Measurements from ENCODE around the gene CHFR. TPM values are rescaled to one million over a fixed set of nuclear protein-coding genes. Genes with fewer than 3 reads are reported as not detected.
"Not testable (repeated sequence)": the region's sequence is repeated elsewhere in the genome, so short reads cannot be mapped to it uniquely, and the experiment has no call there.

CHFR gene
- total and polyA plus RNA-seq, 12 donors, result 14.9 to 54.4 (median 26.6) TPM

GRCh38 chr12:132798836-132799235 is 88.6 kb downstream of the CHFR start:
- DNase-seq, result no peak
- H3K27me3 ChIP-seq, result no peaks in the 10 kb centered on the region
- no peak for TF ChIP-seq CTCF (IDR thresholded peaks at IDR 0.05)
- TF ChIP-seq POLR2A (IDR thresholded peaks at IDR 0.05), result no peak
- WGBS, 4 donors, result 90 to 96% (median 93%) methylated on average over 11 to 15 of the region's 15 CpGs
- no peaks in the 10 kb centered on the region for H3K4me1 ChIP-seq (replicated peaks in 1 of 2)
- no peaks in the 10 kb centered on the region for H3K9me3 ChIP-seq (replicated peaks in 1 of 3)
- H3K36me3 ChIP-seq (replicated peaks in 1 of 2), result peaks cover 0 to 98% of the 10 kb centered on the region in 2 donors
- intact Hi-C loops (cut with DNase I), result no loop called here
- no peak overlapping the region for H3K27ac ChIP-seq
- H3K4me3 ChIP-seq, result no peak overlapping the region

DNA sequence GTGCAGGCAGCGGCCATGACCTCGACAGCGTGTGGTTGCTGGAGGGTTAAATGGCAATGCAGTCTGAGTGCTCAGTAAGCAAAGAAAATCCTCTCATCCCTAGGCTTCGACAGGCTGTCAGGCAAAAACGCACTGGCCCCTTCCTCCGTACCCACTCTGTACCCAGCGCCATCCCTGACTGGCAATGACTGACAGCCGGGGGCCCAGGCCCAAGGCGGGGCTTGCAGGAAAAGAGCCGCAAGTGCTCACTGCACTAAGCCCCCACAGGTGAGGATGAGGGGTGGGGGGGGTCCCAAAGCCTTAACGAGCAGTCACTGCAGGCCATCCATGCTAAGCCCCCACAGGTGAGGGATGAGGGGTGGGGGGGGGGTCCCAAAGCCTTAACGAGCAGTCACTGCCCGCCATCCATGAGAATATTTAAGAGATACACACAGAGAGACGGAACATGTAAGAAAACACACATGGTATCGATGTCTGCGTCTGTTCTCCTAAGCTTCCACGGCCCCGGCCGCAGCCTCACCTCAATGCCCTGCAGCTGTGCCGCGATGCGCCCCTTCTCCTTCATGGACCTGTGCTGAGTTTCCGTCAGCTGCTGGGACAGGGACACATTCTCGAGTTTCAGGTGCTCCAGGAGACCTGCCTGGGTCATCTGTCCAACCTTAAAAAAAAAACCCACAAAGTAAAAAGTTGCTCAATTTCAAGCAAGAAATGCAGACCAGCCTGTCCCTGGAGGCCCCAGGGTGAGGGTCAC is 89.4 kb downstream of the CHFR start:
- no peaks in the 10 kb centered on the region for H3K4me1 ChIP-seq (replicated peaks in 1 of 2)
- H3K36me3 ChIP-seq (replicated peaks in 1 of 2), result peaks cover 0 to 92% of the 10 kb centered on the region in 2 donors
- H3K9me3 ChIP-seq (replicated peaks in 1 of 3), result no peaks in the 10 kb centered on the region
- no peak for TF ChIP-seq POLR2A (IDR thresholded peaks at IDR 0.05)
- no peak for TF ChIP-seq CTCF (IDR thresholded peaks at IDR 0.05)
- H3K27ac ChIP-seq, result no peak overlapping the region
- intact Hi-C loops (cut with DNase I), result no loop called here
- no peak for DNase-seq
- H3K4me3 ChIP-seq, result no peak overlapping the region
- WGBS, 4 donors, result 89 to 93% (median 90%) methylated on average over 21 to 24 of the region's 24 CpGs
- H3K27me3 ChIP-seq, result no peaks in the 10 kb centered on the region

DNA sequence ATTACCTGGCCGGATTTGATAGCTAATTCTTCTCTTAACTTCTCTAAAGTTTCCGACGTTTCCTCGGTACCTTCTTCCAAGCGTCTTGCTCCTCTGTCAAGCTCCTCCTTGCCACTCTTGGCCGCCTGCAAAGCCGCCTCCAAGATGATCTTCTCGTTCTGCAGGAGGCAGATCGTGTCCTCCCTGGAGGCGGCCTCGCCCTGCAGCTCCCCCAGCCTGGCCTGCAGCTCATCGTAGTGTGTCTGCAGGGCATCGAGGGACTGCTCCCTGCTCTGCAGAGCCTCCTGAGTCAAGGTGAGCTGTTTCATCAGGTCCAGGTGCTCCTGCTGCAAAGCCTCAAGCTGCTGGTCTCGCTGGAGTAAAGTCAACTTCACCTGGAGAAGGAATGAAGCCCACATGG is 91.6 kb downstream of the CHFR start:
- no peaks in the 10 kb centered on the region for H3K4me1 ChIP-seq (replicated peaks in 1 of 2)
- DNase-seq, result no peak
- H3K4me3 ChIP-seq, result no peak overlapping the region
- no peak overlapping the region for H3K27ac ChIP-seq
- no peaks in the 10 kb centered on the region for H3K27me3 ChIP-seq
- intact Hi-C loops (cut with DNase I), result no loop called here
- no peaks in the 10 kb centered on the region for H3K9me3 ChIP-seq (replicated peaks in 1 of 3)
- WGBS, 4 donors, result 93 to 98% (median 95%) methylated on average over 12 to 14 of the region's 14 CpGs
- no peak for TF ChIP-seq CTCF (IDR thresholded peaks at IDR 0.05)
- no peak for TF ChIP-seq POLR2A (IDR thresholded peaks at IDR 0.05)
- peaks cover 0 to 73% of the 10 kb centered on the region in 2 donors for H3K36me3 ChIP-seq (replicated peaks in 1 of 2)

GRCh38 chr12:132791940-132792339 is 95.5 kb downstream of the CHFR start:
- H3K27ac ChIP-seq; H3K4me1 ChIP-seq (replicated peaks in 1 of 2); H3K27me3 ChIP-seq; H3K9me3 ChIP-seq (replicated peaks in 1 of 3); intact Hi-C loops (cut with DNase I); H3K4me3 ChIP-seq; DNase-seq: not testable (repeated sequence)
- 89 to 97% (median 91%) methylated on average over 2 of the region's 2 CpGs for WGBS, 4 donors
- H3K36me3 ChIP-seq (replicated peaks in 1 of 2), result peaks cover 0 to 62% of the 10 kb centered on the region in 2 donors

DNA sequence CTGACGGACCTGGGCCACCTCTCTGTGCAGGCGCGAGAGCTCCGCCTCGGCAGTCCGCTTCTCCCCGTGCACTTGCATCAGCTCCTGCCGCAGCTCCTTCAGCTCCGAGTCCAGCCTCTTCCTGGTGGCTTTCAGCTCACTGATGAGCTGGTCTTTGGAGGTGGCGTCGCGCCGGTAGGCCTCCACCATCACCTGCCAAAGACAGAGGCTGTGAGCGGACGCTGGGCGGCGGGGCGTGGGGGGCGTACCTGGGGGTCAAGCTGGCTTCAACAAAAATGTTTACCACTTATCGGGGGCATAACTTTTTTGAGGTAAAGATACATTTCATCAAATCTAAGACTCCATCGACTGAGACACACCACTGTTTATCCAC is 98.3 kb downstream of the CHFR start:
- no peak overlapping the region for H3K27ac ChIP-seq
- no peak overlapping the region for H3K4me3 ChIP-seq
- intact Hi-C loops (cut with DNase I), result no loop called here
- TF ChIP-seq CTCF (IDR thresholded peaks at IDR 0.05), result no peak
- no peak for TF ChIP-seq POLR2A (IDR thresholded peaks at IDR 0.05)
- DNase-seq, result no peak
- H3K27me3 ChIP-seq, result no peaks in the 10 kb centered on the region
- no peaks in the 10 kb centered on the region for H3K9me3 ChIP-seq (replicated peaks in 1 of 3)
- 90 to 100% (median 96%) methylated on average over 6 to 21 of the region's 21 CpGs for WGBS, 4 donors
- no peaks in the 10 kb centered on the region for H3K4me1 ChIP-seq (replicated peaks in 1 of 2)
- peaks cover 0 to 58% of the 10 kb centered on the region in 2 donors for H3K36me3 ChIP-seq (replicated peaks in 1 of 2)
